ENCODE data around the gene ATXN3L. TPM values are rescaled to one million over a fixed set of nuclear protein-coding genes. Genes with fewer than 3 reads are reported as not detected.

The ATXN3L gene
- total RNA-seq, 4 donors from 2014 or later = not detected

DNA sequence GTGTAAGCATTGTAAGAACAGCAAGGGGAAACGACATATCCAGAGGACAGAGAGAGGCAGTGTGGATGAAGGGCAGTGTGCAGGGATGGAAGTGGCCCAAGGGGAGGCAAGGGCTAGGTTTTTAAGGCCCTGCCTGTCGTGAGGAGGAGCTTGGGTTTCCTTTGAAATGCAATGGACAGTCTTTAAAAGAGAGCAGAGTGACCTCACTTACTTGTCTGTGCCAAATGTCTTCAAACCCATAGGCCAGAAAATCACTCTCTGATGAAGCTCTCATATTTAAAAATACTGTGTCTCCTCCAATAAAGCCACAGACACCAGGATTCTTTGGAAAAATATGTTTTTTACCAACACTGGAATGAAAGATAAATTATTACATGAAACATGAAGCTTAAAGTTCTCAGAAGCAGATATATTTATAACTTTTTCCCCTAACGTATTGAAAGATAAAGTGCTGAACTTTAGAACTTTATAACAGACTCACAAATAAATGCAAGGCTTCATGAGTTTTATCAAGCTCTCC lies 19.2 kb upstream of the ATXN3L start:
- Histone ChIP-seq H3K4me1 (peaks cover 0 to 4% (median 0%) of the 10 kb centered on the region in 4 donors), H3K27ac (peak overlapping the region in 1 of 4 donors; percentile 35), H3K9me3 (no peaks in the 10 kb centered on the region), H3K27me3 (no peaks in the 10 kb centered on the region), H3K4me3 (no peak overlapping the region), H3K36me3 (no peaks in the 10 kb centered on the region)
- no peak for DNase-seq
- intact Hi-C loops (cut with DNase I; ENCODE audit: low total_unique reads) = no loop called here
- 55 to 83% methylated on average over 1 to 3 of the region's 3 CpGs for WGBS, 2 donors (ENCODE audit: low coverage in 1 of 2)
- in situ Hi-C loops (cut with MboI; ENCODE audit: low pct_ligation_motif_present in 1 of 4, low pct_unique_long_range_greater_than_20kb in 1 of 4, low sequenced_read_pairs in 3 of 4) = no loop called here
- TF ChIP-seq POLR2AphosphoS5 (IDR thresholded peaks at IDR 0.05) (no peak), POLR2A (IDR thresholded peaks at IDR 0.05) (no peak), EP300 (IDR thresholded peaks at IDR 0.05; ENCODE audit: low read depth) (no peak)
- TF ChIP-seq, protein P1, sequence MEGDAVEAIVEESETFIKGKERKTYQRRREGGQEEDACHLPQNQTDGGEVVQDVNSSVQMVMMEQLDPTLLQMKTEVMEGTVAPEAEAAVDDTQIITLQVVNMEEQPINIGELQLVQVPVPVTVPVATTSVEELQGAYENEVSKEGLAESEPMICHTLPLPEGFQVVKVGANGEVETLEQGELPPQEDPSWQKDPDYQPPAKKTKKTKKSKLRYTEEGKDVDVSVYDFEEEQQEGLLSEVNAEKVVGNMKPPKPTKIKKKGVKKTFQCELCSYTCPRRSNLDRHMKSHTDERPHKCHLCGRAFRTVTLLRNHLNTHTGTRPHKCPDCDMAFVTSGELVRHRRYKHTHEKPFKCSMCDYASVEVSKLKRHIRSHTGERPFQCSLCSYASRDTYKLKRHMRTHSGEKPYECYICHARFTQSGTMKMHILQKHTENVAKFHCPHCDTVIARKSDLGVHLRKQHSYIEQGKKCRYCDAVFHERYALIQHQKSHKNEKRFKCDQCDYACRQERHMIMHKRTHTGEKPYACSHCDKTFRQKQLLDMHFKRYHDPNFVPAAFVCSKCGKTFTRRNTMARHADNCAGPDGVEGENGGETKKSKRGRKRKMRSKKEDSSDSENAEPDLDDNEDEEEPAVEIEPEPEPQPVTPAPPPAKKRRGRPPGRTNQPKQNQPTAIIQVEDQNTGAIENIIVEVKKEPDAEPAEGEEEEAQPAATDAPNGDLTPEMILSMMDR (IDR thresholded peaks at IDR 0.05) = no peak

DNA sequence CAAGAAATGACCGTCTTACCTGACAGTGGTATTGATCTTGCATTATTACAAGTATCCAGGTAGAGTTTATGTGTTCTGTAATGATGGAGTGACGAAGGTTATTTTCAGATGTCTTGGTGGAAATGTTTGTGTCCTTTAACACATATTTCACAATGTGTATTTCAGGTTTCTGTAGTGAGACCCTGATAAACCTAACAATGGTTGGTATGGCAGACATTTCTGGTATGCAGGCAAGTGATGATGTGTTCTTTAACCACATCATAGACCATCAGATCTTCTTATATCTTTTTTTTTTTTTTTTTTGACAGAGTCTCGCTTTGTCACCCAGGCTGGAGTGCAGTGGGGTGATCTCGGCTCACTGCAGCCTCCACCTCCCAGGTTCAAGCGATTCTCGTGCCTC lies 14.6 kb upstream of the ATXN3L start:
- Histone ChIP-seq H3K36me3 (no peaks in the 10 kb centered on the region), H3K4me1 (no peaks in the 10 kb centered on the region), H3K27me3 (no peaks in the 10 kb centered on the region), H3K4me3 (no peak overlapping the region), H3K27ac (no peak overlapping the region), H3K9me3 (no peaks in the 10 kb centered on the region)
- TF ChIP-seq EP300 (IDR thresholded peaks at IDR 0.05; ENCODE audit: low read depth) = no peak
- no peak for TF ChIP-seq POLR2AphosphoS5 (IDR thresholded peaks at IDR 0.05)
- TF ChIP-seq, protein P1 (IDR thresholded peaks at IDR 0.05) = no peak
- TF ChIP-seq POLR2A (IDR thresholded peaks at IDR 0.05) = no peak
- no peak for DNase-seq
- in situ Hi-C loops (cut with MboI; ENCODE audit: low pct_ligation_motif_present in 1 of 4, low pct_unique_long_range_greater_than_20kb in 1 of 4, low sequenced_read_pairs in 3 of 4) (no loop called here), intact Hi-C loops (cut with DNase I; ENCODE audit: low total_unique reads) (no loop called here)
- WGBS, 2 donors (ENCODE audit: low coverage in 1 of 2) = 77% methylated on average over 6 of the region's 6 CpGs; no CpG with 5 or more reads in 1 of the 2 donors

DNA sequence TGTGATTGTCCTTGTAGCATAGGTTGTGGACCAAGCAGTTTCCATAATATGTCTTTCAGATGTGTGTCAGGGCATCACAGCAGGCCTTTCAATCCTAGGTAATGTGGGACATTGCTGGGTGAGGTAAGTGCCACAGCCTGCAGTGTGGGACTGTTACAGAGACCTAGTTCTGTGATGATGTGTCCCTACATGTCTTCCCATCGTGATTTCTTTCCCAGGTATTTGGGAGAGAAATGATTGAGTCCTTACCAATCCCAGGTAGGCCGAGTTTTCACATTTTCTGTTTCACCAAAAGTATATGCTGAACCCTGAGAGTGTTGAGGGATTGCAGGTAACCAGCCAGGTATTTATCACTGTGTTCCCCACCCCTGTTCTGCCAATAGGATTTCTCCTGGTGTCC lies 10.6 kb upstream of the ATXN3L start:
- Histone ChIP-seq H3K9me3 (no peaks in the 10 kb centered on the region), H3K27ac (no peak overlapping the region), H3K4me1 (no peaks in the 10 kb centered on the region), H3K27me3 (no peaks in the 10 kb centered on the region), H3K4me3 (no peak overlapping the region), H3K36me3 (no peaks in the 10 kb centered on the region)
- TF ChIP-seq, protein P1 (IDR thresholded peaks at IDR 0.05) = no peak
- no peak for TF ChIP-seq EP300 (IDR thresholded peaks at IDR 0.05; ENCODE audit: low read depth)
- TF ChIP-seq POLR2A (IDR thresholded peaks at IDR 0.05) = no peak
- no peak for TF ChIP-seq POLR2AphosphoS5 (IDR thresholded peaks at IDR 0.05)
- WGBS, 2 donors (ENCODE audit: low coverage in 1 of 2) = 83% methylated on average over 2 of the region's 2 CpGs; no CpG with 5 or more reads in 1 of the 2 donors
- intact Hi-C loops (cut with DNase I; ENCODE audit: low total_unique reads) = no loop called here
- no peak for DNase-seq
- in situ Hi-C loops (cut with MboI; ENCODE audit: low pct_ligation_motif_present in 1 of 4, low pct_unique_long_range_greater_than_20kb in 1 of 4, low sequenced_read_pairs in 3 of 4) = no loop called here

DNA sequence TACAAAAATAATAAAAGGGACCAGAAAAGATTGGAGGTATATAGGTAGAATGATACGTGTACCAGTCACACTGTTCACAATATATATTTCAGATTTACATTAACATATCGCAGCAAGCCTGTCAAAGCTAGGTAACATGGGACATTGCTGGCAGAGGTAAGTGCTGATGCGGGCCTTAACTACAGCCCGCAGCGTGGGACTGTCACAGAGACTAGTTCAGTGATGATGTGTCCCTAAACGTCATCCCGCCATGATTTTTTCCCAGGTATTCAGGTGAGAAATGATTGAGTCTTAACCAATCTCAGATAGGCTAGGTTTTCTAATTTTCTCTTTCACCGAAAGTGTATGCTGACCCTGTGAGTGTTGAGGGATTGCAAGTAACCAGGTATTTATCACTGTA lies 7.8 kb upstream of the ATXN3L start:
- 93% methylated on average over 8 of the region's 8 CpGs; no CpG with 5 or more reads in 1 of the 2 donors for WGBS, 2 donors (ENCODE audit: low coverage in 1 of 2)
- Histone ChIP-seq H3K4me3 (no peak overlapping the region), H3K9me3 (no peaks in the 10 kb centered on the region), H3K27me3 (no peaks in the 10 kb centered on the region), H3K4me1 (no peaks in the 10 kb centered on the region), H3K36me3 (no peaks in the 10 kb centered on the region), H3K27ac (no peak overlapping the region)
- intact Hi-C loops (cut with DNase I; ENCODE audit: low total_unique reads) (no loop called here), in situ Hi-C loops (cut with MboI; ENCODE audit: low pct_ligation_motif_present in 1 of 4, low pct_unique_long_range_greater_than_20kb in 1 of 4, low sequenced_read_pairs in 3 of 4) (no loop called here)
- DNase-seq = no peak
- TF ChIP-seq POLR2AphosphoS5 (IDR thresholded peaks at IDR 0.05) = no peak
- no peak for TF ChIP-seq POLR2A (IDR thresholded peaks at IDR 0.05)
- TF ChIP-seq, protein P1 (IDR thresholded peaks at IDR 0.05) = no peak
- TF ChIP-seq EP300 (IDR thresholded peaks at IDR 0.05; ENCODE audit: low read depth) = no peak
